GM18499 (cell line): Measurements from ENCODE around the gene PROSER3.
"Not testable (repeated sequence)": the region's sequence is repeated elsewhere in the genome, so short reads cannot be mapped to it uniquely, and the experiment has no call there.

Experiments used
- ATAC-seq: cut with Tn5 transposase; IDR thresholded peaks from one replicate; pipeline ENCODE4 v1.9.1; 2021; ENCODE audit warnings: moderate number of reproducible peaks; ENCODE audit not compliant: insufficient read depth, unreplicated experiment

PROSER3 gene

GRCh38 chr19:35788205-35788960 is 30.4 kb downstream of the PROSER3 start:
- ATAC-seq, result no peak

- no peak for ATAC-seq
These were observed 31.4 kb downstream of the PROSER3 start for GRCh38 chr19:35789195-35789977.

GRCh38 chr19:35789978-35790944 is 32.3 kb downstream of the PROSER3 start:
- ATAC-seq, result no peak

- no peak for ATAC-seq
These were observed 33.2 kb downstream of the PROSER3 start for GRCh38 chr19:35790981-35791813.

GRCh38 chr19:35791814-35792279 is 33.9 kb downstream of the PROSER3 start:
- no peak for ATAC-seq

GRCh38 chr19:35792312-35792711 is 34.3 kb downstream of the PROSER3 start:
- ATAC-seq, result no peak

- ATAC-seq, result no peak
These were observed 34.9 kb downstream of the PROSER3 start for GRCh38 chr19:35792888-35793287.

- ATAC-seq, result no peak
These were observed 35.6 kb downstream of the PROSER3 start for GRCh38 chr19:35793381-35794165.

- not testable (repeated sequence) for ATAC-seq
These were observed 37.6 kb downstream of the PROSER3 start for GRCh38 chr19:35795564-35795963.

GRCh38 chr19:35796645-35797542 is 38.9 kb downstream of the PROSER3 start:
- no peak for ATAC-seq

- ATAC-seq, result no peak
These were observed 39.7 kb downstream of the PROSER3 start for GRCh38 chr19:35797663-35798062.

GRCh38 chr19:35801828-35802227 is 43.9 kb downstream of the PROSER3 start:
- no peak for ATAC-seq

- ATAC-seq, result no peak
These were observed 47.6 kb downstream of the PROSER3 start for GRCh38 chr19:35805526-35806102.

GRCh38 chr19:35806597-35806996 is 48.6 kb downstream of the PROSER3 start:
- ATAC-seq, result no peak

- no peak for ATAC-seq
These were observed 49.7 kb downstream of the PROSER3 start for GRCh38 chr19:35807633-35808032.

GRCh38 chr19:35811317-35812219 is 53.6 kb downstream of the PROSER3 start:
- no peak for ATAC-seq
